Raji (cell line): ENCODE measurements around the gene SEPTIN3.

Experiments used
- POLR2A ChIP-seq: IDR thresholded peaks from 2 replicates; pipeline ENCODE4 v1.6.1; 2011; ENCODE audit warnings: low read depth, low read length, control low read depth; ENCODE audit not compliant: insufficient read depth

SEPTIN3 gene

DNA sequence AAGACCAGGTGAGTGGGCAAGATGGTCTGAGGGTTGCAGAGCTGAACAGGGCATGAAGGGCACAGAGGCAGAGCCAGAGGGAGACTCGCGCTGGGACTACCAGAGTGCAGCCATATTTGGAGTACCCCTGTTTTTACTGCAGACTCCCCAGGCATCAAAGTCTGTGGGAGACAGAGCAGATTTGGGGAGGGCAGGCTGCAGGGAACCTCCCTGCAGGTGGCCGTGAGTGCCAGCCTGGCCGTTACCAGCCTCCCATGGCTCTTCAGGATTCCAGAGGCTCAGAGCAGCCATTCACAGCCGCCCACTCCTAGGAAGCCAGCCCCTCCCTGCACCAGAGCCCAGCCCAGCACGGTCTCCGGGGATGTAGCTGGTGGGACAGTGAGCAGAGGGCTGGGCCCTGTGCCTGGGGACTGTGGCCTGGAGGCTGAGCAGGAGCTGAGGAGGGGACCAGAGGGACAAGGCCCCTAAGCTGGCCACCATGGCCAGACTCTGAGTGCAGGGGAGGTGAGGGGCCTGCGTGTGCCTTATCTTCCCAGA lies at the start of gene SEPTIN3:
TSS of gene SEPTIN3 (plus strand) at position 334 of the 537 bp plus-strand sequence. CDS start 2,050 bp downstream, outside the sequence.
- TF ChIP-seq POLR2A, result no peak

DNA sequence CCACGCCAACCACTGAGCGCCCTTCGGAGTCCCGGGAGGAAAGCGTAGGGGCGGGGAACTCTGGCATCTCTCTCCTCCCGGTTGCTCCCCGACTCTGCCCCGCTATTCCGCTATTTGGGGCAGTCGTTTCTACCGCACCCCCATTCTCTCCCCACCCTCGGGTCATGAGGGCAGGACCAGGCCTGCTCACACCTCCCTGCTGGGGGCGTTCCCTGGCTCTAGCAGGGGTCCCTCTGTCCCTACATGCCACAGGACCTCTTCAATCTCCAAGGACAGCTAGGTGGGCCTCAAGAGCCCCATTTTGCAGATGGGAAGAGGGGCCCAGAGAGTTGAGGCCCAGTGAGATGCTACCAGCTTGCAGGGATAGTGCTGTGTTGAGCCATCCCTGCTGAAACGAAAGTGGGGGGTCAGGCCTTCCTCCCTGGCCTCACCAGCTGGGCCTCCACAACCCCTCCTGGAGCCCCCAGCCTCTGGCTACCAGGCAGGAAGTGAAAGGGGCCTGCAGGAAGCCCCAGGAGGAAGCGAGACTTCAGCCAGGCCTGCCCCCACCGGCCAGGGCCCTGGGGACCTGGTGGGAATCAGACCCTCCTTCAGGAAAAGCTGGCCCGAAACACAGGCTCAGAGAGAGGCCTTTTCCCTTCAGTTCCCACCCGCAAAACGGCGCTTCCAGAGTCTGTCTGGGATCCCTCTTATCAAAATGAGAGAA lies 48.8 kb upstream of the SEPTIN3 start:
- TF ChIP-seq POLR2A, result no peak; the same call in none of the 2 replicates

DNA sequence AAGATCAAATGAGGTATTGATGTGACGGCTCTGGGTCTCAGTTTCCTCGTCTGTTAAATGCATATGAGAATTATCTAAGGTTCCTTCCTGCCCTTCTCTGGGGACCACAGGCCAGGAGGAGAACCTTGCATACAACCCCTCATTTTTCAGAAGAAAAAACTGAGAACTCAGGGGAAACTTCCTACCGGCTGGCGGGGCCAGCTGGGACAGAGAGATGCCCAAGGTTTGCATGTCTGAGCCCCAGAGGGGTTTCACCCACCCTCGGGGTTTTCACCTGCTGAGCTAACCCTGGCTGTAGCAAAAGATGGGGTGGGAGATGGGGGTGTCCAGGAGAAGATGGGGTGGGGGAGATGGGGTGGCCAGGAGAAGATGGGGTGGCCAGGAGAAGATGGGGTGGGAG lies 46.9 kb upstream of the SEPTIN3 start:
- TF ChIP-seq POLR2A, result no peak

DNA sequence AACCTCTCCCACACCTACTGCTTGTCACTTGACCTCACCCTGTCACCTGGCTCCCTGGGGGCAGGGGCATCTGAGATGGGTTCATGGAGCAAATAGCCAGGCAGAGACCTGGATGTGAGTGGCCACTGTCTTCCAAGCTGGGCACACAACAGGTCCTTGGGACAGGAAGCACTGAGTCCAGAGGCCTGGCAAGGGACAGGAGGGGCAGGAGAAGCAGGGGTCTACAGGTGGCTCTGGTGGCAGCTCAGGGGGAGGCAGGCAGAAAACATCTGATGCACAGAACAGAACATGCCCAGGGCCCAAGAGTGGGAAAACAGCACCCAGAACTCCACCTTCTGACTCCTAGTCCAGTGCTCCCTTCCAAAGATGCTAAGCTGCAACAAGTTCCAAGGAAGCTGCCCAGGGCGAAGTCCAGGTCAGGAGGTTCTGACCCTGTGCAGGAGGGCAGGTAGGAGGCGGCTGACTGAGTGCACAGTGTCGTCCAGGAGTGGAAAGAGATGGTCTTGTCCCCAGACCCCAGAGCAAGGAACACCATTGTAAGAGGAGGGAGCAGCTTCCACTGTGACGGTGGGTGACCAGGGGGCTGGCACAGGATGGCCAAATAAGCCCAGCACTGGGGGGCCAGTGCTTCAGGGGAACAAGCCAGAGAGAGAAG lies 46.2 kb upstream of the SEPTIN3 start:
- TF ChIP-seq POLR2A, result no peak

DNA sequence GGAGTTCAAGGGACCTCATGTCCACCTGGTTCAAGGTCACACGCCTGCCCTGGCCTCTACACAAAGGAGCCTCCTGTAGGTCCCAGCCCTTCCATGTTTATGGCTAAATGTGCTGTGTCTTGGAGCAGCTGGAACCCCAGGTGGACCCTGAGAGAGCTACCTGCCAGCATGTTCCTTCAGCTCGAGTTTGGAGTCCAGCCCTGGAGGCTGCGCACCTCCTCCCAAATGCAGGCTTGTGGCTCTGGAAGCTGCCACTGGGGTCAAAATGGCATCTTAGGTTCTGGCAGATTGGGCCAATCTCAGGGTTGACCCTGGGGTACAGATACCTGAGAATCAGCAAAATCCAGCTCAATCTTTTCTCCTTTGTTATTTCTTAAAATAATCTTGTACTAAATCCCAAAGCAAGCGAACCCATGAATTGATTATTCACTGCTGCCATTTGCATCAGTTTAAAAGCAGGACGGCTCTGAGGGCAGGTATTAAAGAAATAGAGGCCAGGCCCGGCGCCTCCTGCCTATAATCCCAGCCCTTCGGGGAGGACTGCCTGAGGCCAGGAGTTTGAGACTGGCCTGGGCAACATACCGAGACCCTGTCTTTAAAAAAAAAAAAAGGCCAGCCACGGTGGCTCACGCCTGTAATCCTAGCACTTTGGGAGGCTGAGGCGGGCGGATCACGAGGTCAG lies 45.5 kb upstream of the SEPTIN3 start:
- no peak for TF ChIP-seq POLR2A

GRCh38 chr22:41925783-41926460 lies 43.3 kb upstream of the SEPTIN3 start:
- TF ChIP-seq POLR2A, result peak; percentile 16; the same call in 1 of the 2 replicates

DNA sequence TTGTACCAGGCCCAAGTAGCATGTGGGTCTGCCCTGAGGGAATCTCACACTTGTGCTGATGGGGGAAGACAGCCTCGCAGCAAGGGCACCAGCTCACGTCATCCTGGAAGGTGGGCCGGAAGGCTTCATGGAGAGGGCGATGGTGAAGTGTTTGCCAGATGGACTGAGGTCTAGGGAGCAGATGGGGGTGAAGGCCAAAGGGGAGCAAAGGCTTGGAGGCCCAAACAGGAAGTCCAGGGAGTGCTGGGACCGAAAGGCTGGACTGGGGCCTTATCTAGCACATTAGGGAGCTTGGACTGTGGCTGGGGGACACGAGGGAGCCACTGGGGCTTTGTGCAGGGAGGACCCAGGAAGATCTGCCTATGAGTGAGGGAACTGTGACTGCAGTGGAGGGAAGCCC lies 41.4 kb upstream of the SEPTIN3 start:
- TF ChIP-seq POLR2A, result peak; percentile 34; the same call in 1 of the 2 replicates

GRCh38 chr22:41928593-41929417 lies 40.4 kb upstream of the SEPTIN3 start:
- TF ChIP-seq POLR2A, result peak; percentile 33; the same call in 1 of the 2 replicates

- no peak for TF ChIP-seq POLR2A
These were observed 39.8 kb upstream of the SEPTIN3 start for GRCh38 chr22:41929418-41929810.

GRCh38 chr22:41931701-41932269 lies 37.5 kb upstream of the SEPTIN3 start:
- peak; percentile 20 for TF ChIP-seq POLR2A

GRCh38 chr22:41932353-41932752 lies 36.9 kb upstream of the SEPTIN3 start:
- peak; percentile 15; the same call in 1 of the 2 replicates for TF ChIP-seq POLR2A

- 0 out of 2 replicates have a peak, but pooled peaks have one; percentile 3 for TF ChIP-seq POLR2A
These were observed 35.6 kb upstream of the SEPTIN3 start for GRCh38 chr22:41933411-41934177.
